ENCODE data around the gene HDHD3. TPM values are rescaled to one million over a fixed set of nuclear protein-coding genes. Genes with fewer than 3 reads are reported as not detected.

The HDHD3 gene
- total RNA-seq, 2 experiments from 2014 or later: 16.0 to 18.1 TPM

DNA sequence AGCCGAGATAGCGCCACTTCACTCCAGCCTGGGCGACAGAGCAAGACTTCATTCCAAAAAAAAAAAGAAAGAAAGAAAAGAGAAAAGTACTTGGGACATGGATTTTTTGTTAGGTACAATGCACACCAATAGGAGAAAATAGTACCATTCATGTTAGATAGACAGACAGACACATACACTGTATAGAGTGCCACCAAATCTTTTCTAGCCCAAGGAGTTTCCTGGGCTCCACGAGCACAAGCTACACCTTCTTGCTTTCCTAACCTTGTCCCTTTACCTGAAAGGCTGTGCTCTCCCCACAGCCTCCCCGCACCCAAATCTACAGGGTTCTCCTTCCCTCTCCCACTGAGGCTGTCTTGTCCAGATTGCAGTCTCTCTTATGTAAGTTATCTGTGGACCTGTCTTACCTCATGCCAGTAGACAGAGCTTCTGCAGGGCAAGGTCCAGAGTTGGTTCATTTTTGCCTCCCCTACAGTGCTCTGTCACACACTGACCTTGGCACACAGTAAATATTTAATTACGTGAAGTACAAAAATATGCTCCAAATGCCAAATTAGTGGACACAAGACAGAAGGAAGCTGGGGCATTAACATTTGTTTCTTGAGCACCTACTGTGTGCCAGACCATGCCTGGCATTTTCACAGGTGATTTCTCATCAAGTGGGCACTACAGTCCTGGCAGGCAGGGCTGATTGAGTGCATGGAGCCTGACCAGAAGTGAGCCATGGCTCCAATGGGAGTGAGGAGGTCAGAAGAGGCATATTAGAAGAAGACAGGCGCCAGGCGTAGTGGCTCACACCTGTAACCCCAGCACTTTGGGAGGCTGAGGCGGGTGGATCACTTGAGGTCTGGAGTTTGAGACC lies 18.4 kb upstream of the HDHD3 start:
- H3K27ac ChIP-seq (ENCODE audit: low read depth, low read length, poor library complexity, severe bottlenecking): no peak overlapping the region
- ChIA-PET POLR2A (no interaction called here), CTCF (ENCODE audit: unreplicated experiment) (no interaction called here)
- no peak overlapping the region for H3K4me2 ChIP-seq (ENCODE audit: low read length)
- TF ChIP-seq CTCF (conservative IDR thresholded peaks at IDR 0.05; ENCODE audit: low read length) (no peak), EZH2phosphoT487 (IDR thresholded peaks at IDR 0.05; ENCODE audit: borderline replicate concordance, low read depth, low read length) (no peak)
- H3K36me3 ChIP-seq (ENCODE audit: insufficient read depth, low read length): peaks cover 8% of the 10 kb centered on the region
- H2AFZ ChIP-seq (ENCODE audit: low read length): no peak overlapping the region
- no peaks in the 10 kb centered on the region for H3K9me3 ChIP-seq (ENCODE audit: low read length)
- peaks cover 4% of the 10 kb centered on the region for H3K4me1 ChIP-seq (ENCODE audit: insufficient read depth, low read length, poor library complexity, severe bottlenecking)
- H3K9me2 ChIP-seq (ENCODE audit: insufficient read depth, low read length): no peaks in the 10 kb centered on the region
- H3K79me2 ChIP-seq (ENCODE audit: insufficient read depth, low read depth, low read length): no peaks in the 10 kb centered on the region
- DNase-seq (ENCODE audit: low spot score): no peak
- BruUV-seq (replicated peaks): no TSS peak
- no peak overlapping the region for H3K4me3 ChIP-seq (ENCODE audit: low read depth, low read length, poor library complexity, severe bottlenecking)
- H4K20me1 ChIP-seq (ENCODE audit: insufficient read depth, low read length): no peaks in the 10 kb centered on the region
- intact Hi-C loops (cut with micrococcal nuclease; ENCODE audit: unreplicated experiment): no loop called here

DNA sequence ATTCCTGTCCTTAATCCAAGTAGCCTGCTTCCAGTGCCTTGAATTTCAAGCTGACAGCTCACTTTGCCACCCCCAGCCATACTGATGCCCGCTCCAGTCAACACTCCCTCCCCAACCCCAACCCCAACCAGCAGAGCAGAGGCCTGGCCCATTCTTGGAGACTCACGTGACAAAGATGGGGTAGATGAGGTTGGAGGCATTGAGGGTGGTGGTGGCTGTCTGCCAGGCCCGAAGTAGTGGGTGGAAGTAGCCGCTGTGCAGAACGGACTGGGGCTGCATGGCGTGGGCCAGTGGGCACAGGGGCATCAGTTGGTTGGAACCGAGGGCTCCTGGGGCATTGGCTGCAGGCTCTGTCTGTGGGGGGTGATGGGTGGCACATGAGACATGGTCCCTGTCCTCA lies 16.5 kb upstream of the HDHD3 start:
- no peak for TF ChIP-seq EZH2phosphoT487 (IDR thresholded peaks at IDR 0.05; ENCODE audit: borderline replicate concordance, low read depth, low read length)
- no peak for TF ChIP-seq CTCF (conservative IDR thresholded peaks at IDR 0.05; ENCODE audit: low read length)
- H3K79me2 ChIP-seq (ENCODE audit: insufficient read depth, low read depth, low read length): no peaks in the 10 kb centered on the region
- H4K20me1 ChIP-seq (ENCODE audit: insufficient read depth, low read length): no peaks in the 10 kb centered on the region
- no peaks in the 10 kb centered on the region for H3K9me3 ChIP-seq (ENCODE audit: low read length)
- H3K36me3 ChIP-seq (ENCODE audit: insufficient read depth, low read length): peaks cover 16% of the 10 kb centered on the region
- H3K27ac ChIP-seq (ENCODE audit: low read depth, low read length, poor library complexity, severe bottlenecking): no peak overlapping the region
- H3K4me1 ChIP-seq (ENCODE audit: insufficient read depth, low read length, poor library complexity, severe bottlenecking): no peaks in the 10 kb centered on the region
- BruUV-seq (replicated peaks): no TSS peak
- ChIA-PET POLR2A (interaction anchor here (0.7 kb wide), 1 partner anchor 10 kb away, joined by 4 read pairs; no protein-coding TSS in a partner anchor), CTCF (ENCODE audit: unreplicated experiment) (no interaction called here)
- intact Hi-C loops (cut with micrococcal nuclease; ENCODE audit: unreplicated experiment): no loop called here
- no peaks in the 10 kb centered on the region for H3K9me2 ChIP-seq (ENCODE audit: insufficient read depth, low read length)
- no peak for DNase-seq (ENCODE audit: low spot score)
- H2AFZ ChIP-seq (ENCODE audit: low read length): no peak overlapping the region
- H3K4me2 ChIP-seq (ENCODE audit: low read length): no peak overlapping the region
- H3K4me3 ChIP-seq (ENCODE audit: low read depth, low read length, poor library complexity, severe bottlenecking): no peak overlapping the region

GRCh38 chr9:113391917-113392316 lies 15.1 kb upstream of the HDHD3 start:
- BruUV-seq (replicated peaks): no TSS peak
- H3K79me2 ChIP-seq (ENCODE audit: insufficient read depth, low read depth, low read length): no peaks in the 10 kb centered on the region
- no peak overlapping the region for H3K27ac ChIP-seq (ENCODE audit: low read depth, low read length, poor library complexity, severe bottlenecking)
- H3K36me3 ChIP-seq (ENCODE audit: insufficient read depth, low read length): peaks cover 22% of the 10 kb centered on the region
- H3K9me2 ChIP-seq (ENCODE audit: insufficient read depth, low read length): no peaks in the 10 kb centered on the region
- H3K4me1 ChIP-seq (ENCODE audit: insufficient read depth, low read length, poor library complexity, severe bottlenecking): no peaks in the 10 kb centered on the region
- no peak for DNase-seq (ENCODE audit: low spot score)
- POLR2A ChIA-PET: no interaction called here
- H2AFZ ChIP-seq (ENCODE audit: low read length): no peak overlapping the region
- no peak overlapping the region for H3K4me3 ChIP-seq (ENCODE audit: low read depth, low read length, poor library complexity, severe bottlenecking)
- no peaks in the 10 kb centered on the region for H4K20me1 ChIP-seq (ENCODE audit: insufficient read depth, low read length)
- no peak overlapping the region for H3K4me2 ChIP-seq (ENCODE audit: low read length)
- no peaks in the 10 kb centered on the region for H3K9me3 ChIP-seq (ENCODE audit: low read length)
- TF ChIP-seq EZH2phosphoT487 (IDR thresholded peaks at IDR 0.05; ENCODE audit: borderline replicate concordance, low read depth, low read length): no peak
- intact Hi-C loops (cut with micrococcal nuclease; ENCODE audit: unreplicated experiment): no loop called here
- CTCF ChIA-PET (ENCODE audit: unreplicated experiment): no interaction called here

Data from OCI-LY7 (cell line).